Esophagus muscularis mucosa (tissue), 3 donors: ENCODE results near the gene ADSL.

Experiments used
- CTCF ChIP-seq, 3 experiments: fragments of 200-600 bp in 2 of 3; fragments of 450-650 bp in 1 of 3; sonication (generic) in 2 of 3; IDR thresholded peaks; one replicate each; pipeline ENCODE4 v1.5.1; 2017 to 2019; ENCODE audit warnings: antibody characterized with exemption in 3 of 3, mild to moderate bottlenecking in 2 of 3, moderate library complexity in 1 of 3
- POLR2AphosphoS5 ChIP-seq, 2 donors: sonication (generic); formaldehyde crosslinking; IDR thresholded peaks; one replicate each; pipeline ENCODE4 v1.6.1; 2017; ENCODE audit warnings: antibody characterized with exemption in 2 of 2

- TF ChIP-seq POLR2AphosphoS5 (IDR thresholded peaks at IDR 0.05) (no peak), CTCF (IDR thresholded peaks at IDR 0.05) (no peak)
These were observed 46.0 kb upstream of the ADSL start for GRCh38 chr22:40300316-40300715.
